Liver (tissue), 9 donors: ENCODE data around the gene AADACL4. TPM values are rescaled to one million over a fixed set of nuclear protein-coding genes. Genes with fewer than 3 reads are reported as not detected.

Experiments
- DNase-seq: peaks from one replicate; pipeline ENCODE4 v3.0.0-alpha.2; 2017; ENCODE audit warnings: low spot score
- H3K27ac ChIP-seq, 2 donors: one replicate each; pipeline ENCODE4 v1.7.0; 2013; ENCODE audit warnings: inconsistent platforms in 2 of 2, low read length in 2 of 2, control low read depth in 1 of 2, low read depth in 1 of 2, mild to moderate bottlenecking in 1 of 2
- H3K27me3 ChIP-seq, 4 donors: one replicate each; pipeline versions ENCODE4 v1.6.1 to v1.7.0; 2013; ENCODE audit warnings: low read length in 3 of 4, inconsistent platforms in 1 of 4, mild to moderate bottlenecking in 1 of 4, moderate library complexity in 1 of 4; ENCODE audit not compliant: control insufficient read depth in 4 of 4, insufficient read depth in 4 of 4
- H3K36me3 ChIP-seq, 4 donors: one replicate each; pipeline versions ENCODE4 v1.6.1 to v1.7.0; 2013; ENCODE audit warnings: low read length in 3 of 4, mild to moderate bottlenecking in 3 of 4, low read depth in 1 of 4, moderate library complexity in 1 of 4; ENCODE audit not compliant: control insufficient read depth in 4 of 4, insufficient read depth in 3 of 4
- H3K4me1 ChIP-seq, 4 donors: one replicate each; pipeline versions ENCODE4 v1.6.1 to v1.7.0; 2013; ENCODE audit warnings: low read length in 3 of 4, mild to moderate bottlenecking in 3 of 4, moderate library complexity in 1 of 4; ENCODE audit not compliant: control insufficient read depth in 4 of 4, insufficient read depth in 4 of 4
- H3K4me3 ChIP-seq, 3 donors: one replicate each; pipeline versions ENCODE4 v1.6.1 to v1.7.0; 2013; ENCODE audit warnings: low read length in 3 of 3, control low read depth in 1 of 3, low read depth in 1 of 3, mild to moderate bottlenecking in 1 of 3
- H3K9ac ChIP-seq, 2 donors: one replicate each; pipeline ENCODE4 v1.7.0; 2013; ENCODE audit warnings: low read length in 2 of 2, mild to moderate bottlenecking in 2 of 2, moderate library complexity in 2 of 2, control low read depth in 1 of 2, low read depth in 1 of 2
- H3K9me3 ChIP-seq, 4 donors: one replicate each; pipeline versions ENCODE4 v1.6.1 to v1.7.0; 2013; ENCODE audit warnings: low read length in 3 of 4; ENCODE audit not compliant: control insufficient read depth in 4 of 4
- CTCF ChIP-seq: fragments of 150-350 bp; IDR thresholded peaks from 2 replicates; pipeline ENCODE4 v1.5.1; 2017; ENCODE audit warnings: improper control_type of control experiment, low read depth, low read length; ENCODE audit not compliant: missing input control
- FOXA1 ChIP-seq: IDR thresholded peaks from 2 replicates; pipeline ENCODE4 v1.6.1; 2016; ENCODE audit warnings: antibody characterized with exemption
- GABPA ChIP-seq, 2 donors: IDR thresholded peaks in 1 of 2; conservative IDR thresholded peaks in 1 of 2; 2 replicates each; pipeline ENCODE4 v1.6.1; 2016; ENCODE audit warnings: antibody characterized with exemption in 2 of 2, mild to moderate bottlenecking in 1 of 2, moderate library complexity in 1 of 2
- JUND ChIP-seq, 2 donors: IDR thresholded peaks; 2 replicates each; pipeline ENCODE4 v1.6.1; 2016; ENCODE audit warnings: antibody characterized with exemption in 2 of 2
- NR2F2 ChIP-seq: IDR thresholded peaks from 2 replicates; pipeline ENCODE4 v1.6.1; 2016; ENCODE audit warnings: antibody characterized with exemption
- RAD21 ChIP-seq, 2 donors: IDR thresholded peaks; 2 replicates each; pipeline ENCODE4 v1.6.1; 2016; ENCODE audit warnings: antibody characterized with exemption in 2 of 2, mild to moderate bottlenecking in 2 of 2
- REST ChIP-seq: IDR thresholded peaks from 2 replicates; pipeline ENCODE4 v1.6.1; 2016; ENCODE audit warnings: antibody characterized with exemption, mild to moderate bottlenecking
- RXRA ChIP-seq, 2 donors: IDR thresholded peaks; 2 replicates each; pipeline ENCODE4 v1.6.1; 2017 to 2018; ENCODE audit warnings: antibody characterized with exemption in 2 of 2, mild to moderate bottlenecking in 1 of 2
- SP1 ChIP-seq: IDR thresholded peaks from 2 replicates; pipeline ENCODE4 v1.6.1; 2018; ENCODE audit warnings: antibody characterized with exemption, mild to moderate bottlenecking
- YY1 ChIP-seq: IDR thresholded peaks from 2 replicates; pipeline ENCODE4 v1.6.1; 2016; ENCODE audit warnings: antibody characterized with exemption, mild to moderate bottlenecking
- WGBS: extraction: QIAGEN DNeasy Blood & Tissue Kit; methylation state at CpG from one replicate; pipeline ENCODE4 v1.1.7; 2013; 5-methylcytosine and 5-hydroxymethylcytosine counted together
- polyA plus RNA-seq, 2 donors: library from polyadenylated mRNA; stranded (reverse) in 1 of 2; unstranded in 1 of 2; fragments of 200-250 nt in 1 of 2; fragments of >200 nt in 1 of 2; fragmentation: Nextera tagmentation in 1 of 2; extraction: Ambion mirVana in 1 of 2; gene quantifications; one replicate each; pipeline versions ENCODE4 v1.2.1 to v1.2.3, GENCODE V29; 2013 to 2015
- total RNA-seq, 2 donors: library from RNA; depleted of rRNA; stranded (reverse); fragments of >200 nt; gene quantifications; one replicate each; pipeline ENCODE4 v1.2.3, GENCODE V29; 2014
- donor health status: healthy.
- donor health status: healthy.
- donor health status: healthy.
- donor health status: healthy.
- donor health status: healthy.

The AADACL4 gene
- total and polyA plus RNA-seq, 4 donors, result not detected

GRCh38 chr1:12600335-12600734, 43.5 kb upstream of the AADACL4 start:
- Histone ChIP-seq H3K4me1 (peaks cover 44 to 94% (median 86%) of the 10 kb centered on the region in 4 donors), H3K4me3 (no peak overlapping the region), H3K27me3 (no peaks in the 10 kb centered on the region), H3K36me3 (peaks cover 0 to 4% (median 1%) of the 10 kb centered on the region in 4 donors), H3K9ac (no peak overlapping the region), H3K9me3 (no peaks in the 10 kb centered on the region), H3K27ac (peak overlapping the region; percentile 94 to 96)
- 28% methylated on average over 7 of the region's 7 CpGs for WGBS
- TF ChIP-seq JUND (IDR thresholded peaks at IDR 0.05) (no peak), RXRA (IDR thresholded peaks at IDR 0.05) (peak; percentile 12 to 65)
- no peak for DNase-seq

- Histone ChIP-seq H3K36me3 (peaks cover 0 to 4% (median 1%) of the 10 kb centered on the region in 4 donors), H3K9ac (peak overlapping the region in 1 of 2 donors; percentile 11), H3K27ac (peak overlapping the region; percentile 94 to 96), H3K9me3 (no peaks in the 10 kb centered on the region), H3K27me3 (no peaks in the 10 kb centered on the region), H3K4me3 (no peak overlapping the region), H3K4me1 (peaks cover 41 to 96% (median 88%) of the 10 kb centered on the region in 4 donors)
- WGBS, result 50% methylated on average over 9 of the region's 9 CpGs
- no peak for TF ChIP-seq GABPA (IDR thresholded peaks at IDR 0.05 in 1 of 2, conservative IDR thresholded peaks at IDR 0.05 in 1 of 2)
- peak; percentile 51 for TF ChIP-seq CTCF
- no peak for TF ChIP-seq NR2F2
- no peak for TF ChIP-seq SP1
- TF ChIP-seq YY1, result no peak
- no peak for TF ChIP-seq RXRA (IDR thresholded peaks at IDR 0.05)
- TF ChIP-seq REST, result no peak
- TF ChIP-seq RAD21 (IDR thresholded peaks at IDR 0.05), result peak; percentile 67 to 81
- no peak for TF ChIP-seq FOXA1
- peak; percentile 60 for DNase-seq
These were observed 42.8 kb upstream of the AADACL4 start for GRCh38 chr1:12600880-12601633.
